Measurements from ENCODE around the gene KLF15.

KLF15 gene

DNA sequence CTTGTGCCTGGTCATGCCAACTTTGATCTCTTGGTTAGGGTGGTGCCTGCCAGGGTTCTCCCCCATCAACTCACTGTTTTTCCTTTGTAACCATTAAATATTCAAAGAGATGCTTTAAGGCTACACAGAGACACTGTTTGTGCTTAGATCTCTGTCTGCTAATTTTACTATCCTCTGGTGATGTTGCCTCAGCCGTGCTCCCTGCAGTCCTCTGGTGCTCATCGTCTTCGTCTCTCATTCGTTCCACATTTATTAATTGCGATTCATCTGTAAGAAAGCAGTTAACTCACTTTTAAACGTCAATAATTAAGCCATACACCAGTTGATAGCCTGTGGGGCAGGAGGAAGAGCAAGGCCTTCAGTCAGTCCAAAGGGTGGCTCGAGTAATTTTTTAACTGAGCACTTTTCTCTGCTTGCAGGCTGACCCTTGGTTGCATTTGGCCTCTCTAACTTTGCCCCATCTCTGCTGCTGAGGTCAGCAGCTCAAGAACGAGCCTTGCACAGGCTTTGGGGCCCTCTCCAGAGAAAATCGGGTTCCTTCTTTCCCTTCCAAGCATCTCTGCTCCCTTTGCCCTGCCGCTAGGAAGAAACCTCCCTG, 62.9 kb downstream of the KLF15 start:
- Histone ChIP-seq H3K4me1 (ENCODE audit: insufficient read depth, low read length) (peaks cover 8% of the 10 kb centered on the region), H3K36me3 (ENCODE audit: insufficient read depth, low read length) (no peaks in the 10 kb centered on the region), H3K4me3 (ENCODE audit: low read length) (no peak overlapping the region), H3K9ac (ENCODE audit: low read depth, low read length) (no peak overlapping the region), H3K27me3 (ENCODE audit: insufficient read depth, low read length) (peaks cover 18% of the 10 kb centered on the region), H3K9me3 (ENCODE audit: insufficient read depth, low read depth, low read length) (no peaks in the 10 kb centered on the region), H3K27ac (ENCODE audit: low read depth, low read length) (no peak overlapping the region)
- WGBS, result 93% methylated on average over 10 of the region's 10 CpGs

- no peaks in the 10 kb centered on the region for H3K9me3 ChIP-seq (ENCODE audit: insufficient read depth, low read depth, low read length)
- H3K27ac ChIP-seq (ENCODE audit: low read depth, low read length), result no peak overlapping the region
- peaks cover 15% of the 10 kb centered on the region for H3K4me1 ChIP-seq (ENCODE audit: insufficient read depth, low read length)
- 90% methylated on average over 17 of the region's 17 CpGs for WGBS
- H3K27me3 ChIP-seq (ENCODE audit: insufficient read depth, low read length), result peaks cover 25% of the 10 kb centered on the region
- no peaks in the 10 kb centered on the region for H3K36me3 ChIP-seq (ENCODE audit: insufficient read depth, low read length)
- H3K4me3 ChIP-seq (ENCODE audit: low read length), result no peak overlapping the region
- H3K9ac ChIP-seq (ENCODE audit: low read depth, low read length), result no peak overlapping the region
Measured at GRCh38 chr3:126293370-126294082, 63.7 kb downstream of the KLF15 start.
